Osteoblast (primary cell): Measurements from ENCODE around the gene RTL10. TPM values are rescaled to one million over a fixed set of nuclear protein-coding genes. Genes with fewer than 3 reads are reported as not detected.

ENCODE experiments used
- DNase-seq: peaks from one replicate; pipeline ENCODE4 v3.0.0; 2011; ENCODE audit warnings: low spot score, mixed read lengths; ENCODE audit not compliant: insufficient read length; ENCODE audit errors: missing footprints
- H2AFZ ChIP-seq: 2 replicates; pipeline ENCODE4 v1.6.0; 2011; ENCODE audit warnings: mild to moderate bottlenecking, low read length
- H3K27ac ChIP-seq: 2 replicates; pipeline ENCODE4 v1.5.1; 2011; ENCODE audit warnings: mild to moderate bottlenecking, low read depth, low read length, moderate library complexity
- H3K27me3 ChIP-seq: 2 replicates; pipeline ENCODE4 v1.6.0; 2012; ENCODE audit warnings: mild to moderate bottlenecking, control low read depth, inconsistent platforms, low read length, moderate library complexity; ENCODE audit not compliant: insufficient read depth
- H3K36me3 ChIP-seq: 2 replicates; pipeline ENCODE4 v1.5.1; 2011; ENCODE audit warnings: mild to moderate bottlenecking, low read length, control low read depth, moderate library complexity; ENCODE audit not compliant: insufficient read depth
- H3K4me1 ChIP-seq: 2 replicates; pipeline ENCODE4 v1.5.1; 2011; ENCODE audit warnings: mild to moderate bottlenecking, low read length, control low read depth, moderate library complexity; ENCODE audit not compliant: insufficient read depth
- H3K4me2 ChIP-seq: 2 replicates; pipeline ENCODE4 v1.6.0; 2011; ENCODE audit warnings: mild to moderate bottlenecking, low read length; ENCODE audit not compliant: insufficient read depth
- H3K4me3 ChIP-seq: fragments of 200-600 bp; sonication (generic); 3 replicates; pipeline ENCODE4 v1.5.1; 2012; ENCODE audit warnings: mild to moderate bottlenecking, low read length, inconsistent platforms; ENCODE audit not compliant: insufficient read depth
- H3K79me2 ChIP-seq: 2 replicates; pipeline ENCODE4 v1.6.0; 2012; ENCODE audit warnings: mild to moderate bottlenecking, low read length, control low read depth, inconsistent platforms; ENCODE audit not compliant: insufficient read depth
- H3K9me3 ChIP-seq: 2 replicates; pipeline ENCODE4 v1.5.1; 2011; ENCODE audit warnings: low read depth, low read length, control low read depth
- H4K20me1 ChIP-seq: 2 replicates; pipeline ENCODE4 v1.6.0; 2012; ENCODE audit warnings: mild to moderate bottlenecking, low read length, control low read depth; ENCODE audit not compliant: insufficient read depth
- CTCF ChIP-seq: IDR thresholded peaks from 2 replicates; pipeline ENCODE4 v1.5.1; 2011; ENCODE audit warnings: mild to moderate bottlenecking, low read depth, low read length, moderate library complexity; ENCODE audit errors: extremely low read depth
- total RNA-seq: library from RNA; depleted of rRNA; stranded (reverse); fragments of >200 nt; gene quantifications from 2 replicates; pipeline ENCODE4 v1.2.3, GENCODE V29; 2012

Gene RTL10
- total RNA-seq, 1 donor = 11.9 TPM

GRCh38 chr22:19875531-19876313 lies 21.0 kb upstream of the RTL10 start:
- peak overlapping the region; percentile 33 for H3K27ac ChIP-seq
- no peak overlapping the region for H3K4me3 ChIP-seq
- H3K4me2 ChIP-seq = no peak overlapping the region
- peak; percentile 95 for DNase-seq
- H3K9me3 ChIP-seq = no peaks in the 10 kb centered on the region
- no peak overlapping the region for H2AFZ ChIP-seq
- H3K27me3 ChIP-seq = no peaks in the 10 kb centered on the region
- peaks cover 5% of the 10 kb centered on the region for H3K36me3 ChIP-seq
- no peak for TF ChIP-seq CTCF
- H3K79me2 ChIP-seq = peaks cover 9% of the 10 kb centered on the region
- H3K4me1 ChIP-seq = peaks cover 51% of the 10 kb centered on the region
- H4K20me1 ChIP-seq = no peaks in the 10 kb centered on the region

GRCh38 chr22:19875061-19875530 lies 20.4 kb upstream of the RTL10 start:
- H3K4me1 ChIP-seq = peaks cover 45% of the 10 kb centered on the region
- H3K79me2 ChIP-seq = peaks cover 3% of the 10 kb centered on the region
- no peaks in the 10 kb centered on the region for H3K27me3 ChIP-seq
- DNase-seq = peak; percentile 65
- H3K4me2 ChIP-seq = no peak overlapping the region
- H4K20me1 ChIP-seq = no peaks in the 10 kb centered on the region
- no peak for TF ChIP-seq CTCF
- H2AFZ ChIP-seq = no peak overlapping the region
- H3K9me3 ChIP-seq = no peaks in the 10 kb centered on the region
- peaks cover under 1% of the 10 kb centered on the region for H3K36me3 ChIP-seq
- no peak overlapping the region for H3K27ac ChIP-seq
- no peak overlapping the region for H3K4me3 ChIP-seq

GRCh38 chr22:19874307-19875060 lies 19.8 kb upstream of the RTL10 start:
- H3K27ac ChIP-seq = no peak overlapping the region
- H3K4me2 ChIP-seq = no peak overlapping the region
- no peak overlapping the region for H2AFZ ChIP-seq

More at GRCh38 chr22:19874307-19875060, 19.8 kb upstream of the RTL10 start:
- Histone ChIP-seq H3K79me2 (no peaks in the 10 kb centered on the region), H3K36me3 (no peaks in the 10 kb centered on the region), H3K9me3 (no peaks in the 10 kb centered on the region), H3K4me1 (peaks cover 39% of the 10 kb centered on the region), H3K4me3 (no peak overlapping the region), H4K20me1 (no peaks in the 10 kb centered on the region), H3K27me3 (no peaks in the 10 kb centered on the region)
- no peak for TF ChIP-seq CTCF
- DNase-seq = peak; percentile 65
